Activated CD4-positive, alpha-beta T cell treated with anti-CD3 and anti-CD28 coated beads, Interleukin-2, amount 50 U/mL, for 48 hours (primary cell): Measurements from ENCODE around the gene KRT77.

Experiments
- DNase-seq, 2 experiments: peaks; one replicate each; pipeline ENCODE4 v3.0.0-alpha.2; 2020

KRT77 gene

GRCh38 chr12:52691076-52691840 is 12.1 kb downstream of the KRT77 start:
- peak; percentile 50 to 58 for DNase-seq

- no peak for DNase-seq
Observed at GRCh38 chr12:52690351-52691075, 12.8 kb downstream of the KRT77 start.

GRCh38 chr12:52689936-52690335 is 13.4 kb downstream of the KRT77 start:
- no peak for DNase-seq

GRCh38 chr12:52689239-52689638 is 14.1 kb downstream of the KRT77 start:
- no peak for DNase-seq

GRCh38 chr12:52688481-52688880 is 14.8 kb downstream of the KRT77 start:
- DNase-seq, result no peak

GRCh38 chr12:52687497-52688385 is 15.6 kb downstream of the KRT77 start:
- DNase-seq, result no peak

GRCh38 chr12:52686756-52687487 is 16.4 kb downstream of the KRT77 start:
- no peak for DNase-seq

- no peak for DNase-seq
Observed at GRCh38 chr12:52686063-52686462, 17.3 kb downstream of the KRT77 start.

GRCh38 chr12:52685406-52685890 is 17.9 kb downstream of the KRT77 start:
- DNase-seq, result no peak

- no peak for DNase-seq
Observed at GRCh38 chr12:52684431-52684830, 18.9 kb downstream of the KRT77 start.

GRCh38 chr12:52683575-52684300 is 19.6 kb downstream of the KRT77 start:
- no peak for DNase-seq

GRCh38 chr12:52682938-52683574 is 20.3 kb downstream of the KRT77 start:
- DNase-seq, result no peak

GRCh38 chr12:52682381-52682660 is 21.0 kb downstream of the KRT77 start:
- no peak for DNase-seq

- peak; percentile 15 to 24 for DNase-seq
Observed at GRCh38 chr12:52681526-52682380, 21.6 kb downstream of the KRT77 start.

- DNase-seq, result no peak
Observed at GRCh38 chr12:52680363-52680762, 23.0 kb downstream of the KRT77 start, which contains the start of gene KRT1. KRT1 (minus strand) TSS chr12:52680407; CDS start chr12:52680348, 59 bp downstream.

- DNase-seq, result no peak
Observed at GRCh38 chr12:52679875-52680274, 23.4 kb downstream of the KRT77 start.

GRCh38 chr12:52677671-52678070 is 25.7 kb downstream of the KRT77 start:
- DNase-seq, result no peak

- no peak for DNase-seq
Observed at GRCh38 chr12:52677126-52677525, 26.2 kb downstream of the KRT77 start.

GRCh38 chr12:52676163-52676562 is 27.2 kb downstream of the KRT77 start:
- DNase-seq, result no peak

- DNase-seq, result no peak
Observed at GRCh38 chr12:52675301-52675701, 28.0 kb downstream of the KRT77 start.
